Loucy (cell line): ENCODE results near the gene DHRS12.

Experiments
- H2AFZ ChIP-seq: fragments of 200-600 bp; sonication (generic); 2 replicates; pipeline ENCODE4 v1.6.0; 2016; ENCODE audit warnings: antibody characterized with exemption, mild to moderate bottlenecking, low read length, moderate library complexity
- H3F3A ChIP-seq: fragments of 200-600 bp; 2 replicates; pipeline ENCODE4 v1.6.0; 2016; ENCODE audit warnings: antibody characterized with exemption, low read depth, mild to moderate bottlenecking
- H3K27me3 ChIP-seq: fragments of 200-600 bp; sonication (generic); 2 replicates; pipeline ENCODE4 v1.6.1; 2014; ENCODE audit warnings: low read length, mild to moderate bottlenecking; ENCODE audit not compliant: insufficient read depth, poor library complexity, severe bottlenecking
- H3K36me3 ChIP-seq: fragments of 200-600 bp; sonication (generic); 2 replicates; pipeline ENCODE4 v1.6.1; 2016; ENCODE audit warnings: low read length; ENCODE audit not compliant: insufficient read depth
- H3K4me1 ChIP-seq: fragments of 200-600 bp; sonication (generic); 2 replicates; pipeline ENCODE4 v1.5.1; 2014; ENCODE audit warnings: low read length, mild to moderate bottlenecking; ENCODE audit not compliant: insufficient read depth, poor library complexity, severe bottlenecking
- H3K4me2 ChIP-seq: fragments of 200-600 bp; sonication (generic); 2 replicates; pipeline ENCODE4 v1.6.0; 2014; ENCODE audit warnings: antibody characterized with exemption, low read length, low read depth, mild to moderate bottlenecking; ENCODE audit not compliant: poor library complexity, severe bottlenecking
- H3K4me3 ChIP-seq: fragments of 200-600 bp; sonication (generic); 2 replicates; pipeline ENCODE4 v1.5.1; 2014; ENCODE audit warnings: low read length, mild to moderate bottlenecking, mixed read lengths; ENCODE audit not compliant: poor library complexity, severe bottlenecking
- H3K79me2 ChIP-seq: fragments of 200-600 bp; sonication (generic); 2 replicates; pipeline ENCODE4 v1.6.1; 2014; ENCODE audit warnings: low read length; ENCODE audit not compliant: insufficient read depth
- H3K9ac ChIP-seq: fragments of 200-600 bp; sonication (generic); 2 replicates; pipeline ENCODE4 v1.6.0; 2014; ENCODE audit warnings: mild to moderate bottlenecking, low read depth, low read length, moderate library complexity; ENCODE audit not compliant: poor library complexity, severe bottlenecking
- H3K9me2 ChIP-seq: fragments of 200-600 bp; sonication (generic); replicated peaks from 2 replicates; pipeline ENCODE4 v1.6.1; 2016; ENCODE audit warnings: low read depth, low read length, mixed read lengths
- H3K9me3 ChIP-seq: fragments of 200-600 bp; sonication (generic); 2 replicates; pipeline ENCODE4 v1.6.1; 2014; ENCODE audit warnings: mild to moderate bottlenecking, antibody characterized with exemption, low read length, low read depth; ENCODE audit not compliant: insufficient read depth
- H4K20me1 ChIP-seq: fragments of 200-600 bp; sonication (generic); 2 replicates; pipeline ENCODE4 v1.6.0; 2014; ENCODE audit warnings: antibody characterized with exemption, low read length, mild to moderate bottlenecking; ENCODE audit not compliant: insufficient read depth, poor library complexity, severe bottlenecking
- CTCF ChIP-seq: fragments of 200-600 bp; sonication (generic); conservative IDR thresholded peaks from 2 replicates; pipeline ENCODE4 v1.5.1; 2014; ENCODE audit warnings: mild to moderate bottlenecking, antibody characterized with exemption, low read length
- EZH2phosphoT487 ChIP-seq: fragments of 200-600 bp; IDR thresholded peaks from 2 replicates; pipeline ENCODE4 v1.6.1; 2018; ENCODE audit warnings: antibody characterized with exemption, mild to moderate bottlenecking, moderate library complexity, borderline replicate concordance

The DHRS12 gene

GRCh38 chr13:51802631-51803418 lies 1.1 kb downstream of the DHRS12 start:
- Histone ChIP-seq H3K4me1 (peaks cover 19% of the 10 kb centered on the region), H3K79me2 (no peaks in the 10 kb centered on the region), H3K9me2 (no peaks in the 10 kb centered on the region), H3K27me3 (no peaks in the 10 kb centered on the region), H3K36me3 (no peaks in the 10 kb centered on the region), H3K4me3 (peak overlapping the region; percentile 84), H3K4me2 (peak overlapping the region; percentile 89), H3K9me3 (no peaks in the 10 kb centered on the region), H4K20me1 (no peaks in the 10 kb centered on the region), H3K9ac (peak overlapping the region; percentile 79), H3F3A (no peaks in the 10 kb centered on the region), H2AFZ (peak overlapping the region; percentile 99)
- TF ChIP-seq CTCF (no peak), EZH2phosphoT487 (no peak)

- no peaks in the 10 kb centered on the region for H4K20me1 ChIP-seq
- no peaks in the 10 kb centered on the region for H3F3A ChIP-seq
- no peaks in the 10 kb centered on the region for H3K79me2 ChIP-seq
- H3K36me3 ChIP-seq, result no peaks in the 10 kb centered on the region
- H3K27me3 ChIP-seq, result no peaks in the 10 kb centered on the region
- no peaks in the 10 kb centered on the region for H3K9me3 ChIP-seq
- no peak overlapping the region for H3K4me2 ChIP-seq
- no peak overlapping the region for H3K9ac ChIP-seq
- no peaks in the 10 kb centered on the region for H3K9me2 ChIP-seq
- TF ChIP-seq CTCF (no peak), EZH2phosphoT487 (no peak)
- H3K4me1 ChIP-seq, result peaks cover 19% of the 10 kb centered on the region
- H3K4me3 ChIP-seq, result no peak overlapping the region
- no peak overlapping the region for H2AFZ ChIP-seq
These were observed 2.3 kb downstream of the DHRS12 start for GRCh38 chr13:51801631-51802099.

GRCh38 chr13:51800486-51800885 lies 3.5 kb downstream of the DHRS12 start:
- Histone ChIP-seq H3K4me1 (peaks cover 16% of the 10 kb centered on the region), H3K27me3 (no peaks in the 10 kb centered on the region), H3K9me2 (no peaks in the 10 kb centered on the region), H3K4me2 (no peak overlapping the region), H3K9me3 (no peaks in the 10 kb centered on the region), H3F3A (no peaks in the 10 kb centered on the region), H2AFZ (no peak overlapping the region), H3K36me3 (no peaks in the 10 kb centered on the region), H4K20me1 (no peaks in the 10 kb centered on the region), H3K4me3 (no peak overlapping the region), H3K9ac (no peak overlapping the region), H3K79me2 (no peaks in the 10 kb centered on the region)
- TF ChIP-seq EZH2phosphoT487 (no peak), CTCF (no peak)
